ENCODE measurements around the gene NSMF.

Gene NSMF

GRCh38 chr9:137430723-137431415 lies 28.3 kb downstream of the NSMF start:
- Histone ChIP-seq H3F3A (ENCODE audit: insufficient read depth, low read length) (no peaks in the 10 kb centered on the region), H3K4me3 (ENCODE audit: low read depth, low read length, poor library complexity, severe bottlenecking) (no peak overlapping the region), H4K20me1 (ENCODE audit: insufficient read depth, low read length) (no peaks in the 10 kb centered on the region), H3K79me2 (ENCODE audit: insufficient read depth, low read length) (no peaks in the 10 kb centered on the region), H3K9me3 (ENCODE audit: low read length) (no peaks in the 10 kb centered on the region), H2AFZ (ENCODE audit: low read length) (no peak overlapping the region), H3K9me2 (ENCODE audit: low read depth, low read length) (no peaks in the 10 kb centered on the region), H3K27ac (ENCODE audit: low read depth, low read length, poor library complexity, severe bottlenecking) (no peak overlapping the region), H3K27me3 (ENCODE audit: insufficient read depth, low read length) (peaks cover 24% of the 10 kb centered on the region; the same call in 1 of the 2 replicates), H3K4me2 (ENCODE audit: low read length) (no peak overlapping the region), H3K9ac (ENCODE audit: low read length) (no peak overlapping the region), H3K36me3 (ENCODE audit: insufficient read depth, low read length) (no peaks in the 10 kb centered on the region), H3K4me1 (ENCODE audit: insufficient read depth, low read length, severe bottlenecking) (peaks cover 17% of the 10 kb centered on the region)
- TF ChIP-seq CTCF (IDR thresholded peaks at IDR 0.05; ENCODE audit: low read length) (no peak), EZH2 (IDR thresholded peaks at IDR 0.05; ENCODE audit: borderline replicate concordance, low read length) (no peak)

GRCh38 chr9:137429974-137430722 lies 29.0 kb downstream of the NSMF start:
- no peak overlapping the region for H3K9ac ChIP-seq (ENCODE audit: low read length)
- no peaks in the 10 kb centered on the region for H3K79me2 ChIP-seq (ENCODE audit: insufficient read depth, low read length)
- peaks cover 17% of the 10 kb centered on the region for H3K4me1 ChIP-seq (ENCODE audit: insufficient read depth, low read length, severe bottlenecking)
- no peak overlapping the region for H2AFZ ChIP-seq (ENCODE audit: low read length)
- peaks cover 24% of the 10 kb centered on the region; the same call in 1 of the 2 replicates for H3K27me3 ChIP-seq (ENCODE audit: insufficient read depth, low read length)
- no peaks in the 10 kb centered on the region for H3K36me3 ChIP-seq (ENCODE audit: insufficient read depth, low read length)
- no peaks in the 10 kb centered on the region for H3K9me2 ChIP-seq (ENCODE audit: low read depth, low read length)
- TF ChIP-seq EZH2 (IDR thresholded peaks at IDR 0.05; ENCODE audit: borderline replicate concordance, low read length) (no peak), CTCF (IDR thresholded peaks at IDR 0.05; ENCODE audit: low read length) (no peak)
- no peaks in the 10 kb centered on the region for H4K20me1 ChIP-seq (ENCODE audit: insufficient read depth, low read length)
- no peaks in the 10 kb centered on the region for H3F3A ChIP-seq (ENCODE audit: insufficient read depth, low read length)
- peak overlapping the region; percentile 51 for H3K4me2 ChIP-seq (ENCODE audit: low read length)
- no peaks in the 10 kb centered on the region for H3K9me3 ChIP-seq (ENCODE audit: low read length)
- peak overlapping the region; percentile 39 for H3K4me3 ChIP-seq (ENCODE audit: low read depth, low read length, poor library complexity, severe bottlenecking)
- H3K27ac ChIP-seq (ENCODE audit: low read depth, low read length, poor library complexity, severe bottlenecking) = no peak overlapping the region

- no peak overlapping the region for H3K4me3 ChIP-seq (ENCODE audit: low read depth, low read length, poor library complexity, severe bottlenecking)
- H4K20me1 ChIP-seq (ENCODE audit: insufficient read depth, low read length) = no peaks in the 10 kb centered on the region
- H3K79me2 ChIP-seq (ENCODE audit: insufficient read depth, low read length) = no peaks in the 10 kb centered on the region
- no peak overlapping the region for H3K27ac ChIP-seq (ENCODE audit: low read depth, low read length, poor library complexity, severe bottlenecking)
- no peak overlapping the region; the same call in 1 of the 2 replicates for H3K4me2 ChIP-seq (ENCODE audit: low read length)
- H3K9me3 ChIP-seq (ENCODE audit: low read length) = no peaks in the 10 kb centered on the region
- no peak overlapping the region for H3K9ac ChIP-seq (ENCODE audit: low read length)
- H3K27me3 ChIP-seq (ENCODE audit: insufficient read depth, low read length) = peaks cover 19% of the 10 kb centered on the region; the same call in 1 of the 2 replicates
- TF ChIP-seq EZH2 (IDR thresholded peaks at IDR 0.05; ENCODE audit: borderline replicate concordance, low read length) = no peak
- TF ChIP-seq CTCF (IDR thresholded peaks at IDR 0.05; ENCODE audit: low read length) = no peak
- H2AFZ ChIP-seq (ENCODE audit: low read length) = no peak overlapping the region
- H3F3A ChIP-seq (ENCODE audit: insufficient read depth, low read length) = no peaks in the 10 kb centered on the region
- peaks cover 22% of the 10 kb centered on the region for H3K4me1 ChIP-seq (ENCODE audit: insufficient read depth, low read length, severe bottlenecking)
- no peaks in the 10 kb centered on the region for H3K9me2 ChIP-seq (ENCODE audit: low read depth, low read length)
- no peaks in the 10 kb centered on the region for H3K36me3 ChIP-seq (ENCODE audit: insufficient read depth, low read length)
Measured at GRCh38 chr9:137429546-137429890, 29.6 kb downstream of the NSMF start.
